Cortex of kidney (tissue), 1 donor: ENCODE results near the gene IVD.
"Not testable (repeated sequence)": the region's sequence is repeated elsewhere in the genome, so short reads cannot be mapped to it uniquely, and the experiment has no call there.

Experiments used
- DNase-seq: peaks from one replicate; lab custom pipeline; 2025; lab: John Stamatoyannopoulos, UW

Gene IVD

GRCh38 chr15:40439461-40439959 lies 33.9 kb downstream of the IVD start:
- DNase-seq: no peak

GRCh38 chr15:40439960-40440742 lies 34.6 kb downstream of the IVD start:
- DNase-seq: no peak

- peak; percentile 71 for DNase-seq
These were observed 35.4 kb downstream of the IVD start, which contains the start of gene BAHD1 for GRCh38 chr15:40440743-40441564. Gene BAHD1 (plus strand): TSS chr15:40440953. CDS start chr15:40458465, 17,512 bp downstream.

- no peak for DNase-seq
These were observed 36.3 kb downstream of the IVD start for GRCh38 chr15:40441565-40442531.

- DNase-seq: no peak
These were observed 37.7 kb downstream of the IVD start for GRCh38 chr15:40443255-40443654.

- DNase-seq: no peak
These were observed 38.3 kb downstream of the IVD start for GRCh38 chr15:40443846-40444245.

GRCh38 chr15:40444736-40445135 lies 39.1 kb downstream of the IVD start:
- DNase-seq: no peak

- no peak for DNase-seq
These were observed 39.9 kb downstream of the IVD start for GRCh38 chr15:40445421-40445922.

- no peak for DNase-seq
These were observed 40.5 kb downstream of the IVD start for GRCh38 chr15:40446144-40446543.

- DNase-seq: no peak
These were observed 42.8 kb downstream of the IVD start for GRCh38 chr15:40448354-40448753.

GRCh38 chr15:40449275-40449674 lies 43.7 kb downstream of the IVD start:
- DNase-seq: no peak

- DNase-seq: no peak
These were observed 44.5 kb downstream of the IVD start for GRCh38 chr15:40450047-40450446.

GRCh38 chr15:40451527-40452158 lies 46.0 kb downstream of the IVD start:
- no peak for DNase-seq

- DNase-seq: no peak
These were observed 46.9 kb downstream of the IVD start for GRCh38 chr15:40452296-40453090.

GRCh38 chr15:40453941-40454340 lies 48.3 kb downstream of the IVD start:
- DNase-seq: not testable (repeated sequence)

- no peak for DNase-seq
These were observed 49.4 kb downstream of the IVD start for GRCh38 chr15:40454904-40455391.

- DNase-seq: no peak
These were observed 50.7 kb downstream of the IVD start for GRCh38 chr15:40456299-40456712.

- DNase-seq: no peak
These were observed 51.1 kb downstream of the IVD start for GRCh38 chr15:40456738-40457137.

- no peak for DNase-seq
These were observed 53.1 kb downstream of the IVD start for GRCh38 chr15:40458495-40459371.
